ENCODE results near the gene SLC8B1.

SLC8B1 gene

GRCh38 chr12:113253532-113254285, 81.2 kb downstream of the SLC8B1 start:
- no peak for TF ChIP-seq EZH2phosphoT487 (IDR thresholded peaks at IDR 0.05; ENCODE audit: low read depth)
- TF ChIP-seq, protein P1, sequence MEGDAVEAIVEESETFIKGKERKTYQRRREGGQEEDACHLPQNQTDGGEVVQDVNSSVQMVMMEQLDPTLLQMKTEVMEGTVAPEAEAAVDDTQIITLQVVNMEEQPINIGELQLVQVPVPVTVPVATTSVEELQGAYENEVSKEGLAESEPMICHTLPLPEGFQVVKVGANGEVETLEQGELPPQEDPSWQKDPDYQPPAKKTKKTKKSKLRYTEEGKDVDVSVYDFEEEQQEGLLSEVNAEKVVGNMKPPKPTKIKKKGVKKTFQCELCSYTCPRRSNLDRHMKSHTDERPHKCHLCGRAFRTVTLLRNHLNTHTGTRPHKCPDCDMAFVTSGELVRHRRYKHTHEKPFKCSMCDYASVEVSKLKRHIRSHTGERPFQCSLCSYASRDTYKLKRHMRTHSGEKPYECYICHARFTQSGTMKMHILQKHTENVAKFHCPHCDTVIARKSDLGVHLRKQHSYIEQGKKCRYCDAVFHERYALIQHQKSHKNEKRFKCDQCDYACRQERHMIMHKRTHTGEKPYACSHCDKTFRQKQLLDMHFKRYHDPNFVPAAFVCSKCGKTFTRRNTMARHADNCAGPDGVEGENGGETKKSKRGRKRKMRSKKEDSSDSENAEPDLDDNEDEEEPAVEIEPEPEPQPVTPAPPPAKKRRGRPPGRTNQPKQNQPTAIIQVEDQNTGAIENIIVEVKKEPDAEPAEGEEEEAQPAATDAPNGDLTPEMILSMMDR (IDR thresholded peaks at IDR 0.05; ENCODE audit: low read depth, low read length): no peak
- no peaks in the 10 kb centered on the region for H3K9me3 ChIP-seq (ENCODE audit: insufficient read depth, low read length)
- H3K4me3 ChIP-seq (ENCODE audit: low read length): no peak overlapping the region
- no peaks in the 10 kb centered on the region for H3K27me3 ChIP-seq (ENCODE audit: low read depth, low read length)
- peaks cover 9% of the 10 kb centered on the region; the same call in 1 of the 2 replicates for H4K20me1 ChIP-seq (ENCODE audit: insufficient read depth, low read length)
- no peaks in the 10 kb centered on the region for H3K4me1 ChIP-seq (ENCODE audit: low read length)
- no peak overlapping the region for H3K27ac ChIP-seq (ENCODE audit: low read length)
- H2AFZ ChIP-seq (ENCODE audit: low read depth, low read length): no peak overlapping the region
- no peaks in the 10 kb centered on the region for H3K79me2 ChIP-seq (ENCODE audit: low read length)
- no peak overlapping the region for H3K9ac ChIP-seq (ENCODE audit: low read length)
- peaks cover 28% of the 10 kb centered on the region for H3K36me3 ChIP-seq (replicated peaks; ENCODE audit: low read depth, low read length)
- no peak overlapping the region for H3K4me2 ChIP-seq (ENCODE audit: low read length)

DNA sequence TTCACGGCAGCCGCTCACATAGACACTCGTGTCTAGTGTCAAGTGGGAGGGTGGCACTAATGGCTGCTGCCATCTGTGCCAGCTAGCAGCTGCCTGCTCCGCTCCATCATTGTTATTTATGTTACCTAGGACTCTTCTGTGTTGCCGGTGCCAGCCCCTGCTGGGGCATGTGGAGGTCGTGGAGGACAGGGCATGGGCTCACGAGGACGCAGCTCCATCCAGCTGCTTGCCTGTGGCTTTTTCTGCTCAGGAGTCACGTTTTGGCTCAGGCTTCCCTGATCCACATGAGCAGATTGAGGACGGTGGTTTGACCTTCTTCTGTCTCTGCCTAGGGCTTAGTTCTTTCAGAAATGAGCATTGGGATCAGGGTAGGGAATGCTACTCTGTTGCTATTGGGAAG, 82.4 kb downstream of the SLC8B1 start:
- Histone ChIP-seq H3K9me3 (ENCODE audit: insufficient read depth, low read length) (no peaks in the 10 kb centered on the region), H2AFZ (ENCODE audit: low read depth, low read length) (no peak overlapping the region), H3K36me3 (replicated peaks; ENCODE audit: low read depth, low read length) (peaks cover 28% of the 10 kb centered on the region), H3K4me2 (ENCODE audit: low read length) (no peak overlapping the region), H3K27me3 (ENCODE audit: low read depth, low read length) (no peaks in the 10 kb centered on the region), H3K27ac (ENCODE audit: low read length) (no peak overlapping the region), H4K20me1 (ENCODE audit: insufficient read depth, low read length) (peaks cover 9% of the 10 kb centered on the region; the same call in 1 of the 2 replicates), H3K4me1 (ENCODE audit: low read length) (no peaks in the 10 kb centered on the region), H3K4me3 (ENCODE audit: low read length) (no peak overlapping the region), H3K79me2 (ENCODE audit: low read length) (no peaks in the 10 kb centered on the region), H3K9ac (ENCODE audit: low read length) (no peak overlapping the region)
- TF ChIP-seq, protein P1 (IDR thresholded peaks at IDR 0.05; ENCODE audit: low read depth, low read length): no peak
- TF ChIP-seq EZH2phosphoT487 (IDR thresholded peaks at IDR 0.05; ENCODE audit: low read depth): no peak

- no peak overlapping the region for H3K4me3 ChIP-seq (ENCODE audit: low read length)
- peaks cover 9% of the 10 kb centered on the region; the same call in 1 of the 2 replicates for H4K20me1 ChIP-seq (ENCODE audit: insufficient read depth, low read length)
- no peak overlapping the region for H3K9ac ChIP-seq (ENCODE audit: low read length)
- no peaks in the 10 kb centered on the region for H3K27me3 ChIP-seq (ENCODE audit: low read depth, low read length)
- TF ChIP-seq EZH2phosphoT487 (IDR thresholded peaks at IDR 0.05; ENCODE audit: low read depth): no peak
- H3K27ac ChIP-seq (ENCODE audit: low read length): no peak overlapping the region
- peaks cover 28% of the 10 kb centered on the region for H3K36me3 ChIP-seq (replicated peaks; ENCODE audit: low read depth, low read length)
- no peaks in the 10 kb centered on the region for H3K9me3 ChIP-seq (ENCODE audit: insufficient read depth, low read length)
- H3K79me2 ChIP-seq (ENCODE audit: low read length): no peaks in the 10 kb centered on the region
- no peak overlapping the region for H2AFZ ChIP-seq (ENCODE audit: low read depth, low read length)
- H3K4me1 ChIP-seq (ENCODE audit: low read length): no peaks in the 10 kb centered on the region
- H3K4me2 ChIP-seq (ENCODE audit: low read length): no peak overlapping the region
Observed at GRCh38 chr12:113251404-113252070, 83.4 kb downstream of the SLC8B1 start.

- TF ChIP-seq, protein P1 (IDR thresholded peaks at IDR 0.05; ENCODE audit: low read depth, low read length): no peak
- TF ChIP-seq EZH2phosphoT487 (IDR thresholded peaks at IDR 0.05; ENCODE audit: low read depth): no peak
- Histone ChIP-seq H3K79me2 (ENCODE audit: low read length) (no peaks in the 10 kb centered on the region), H3K9me3 (ENCODE audit: insufficient read depth, low read length) (no peaks in the 10 kb centered on the region), H3K4me2 (ENCODE audit: low read length) (no peak overlapping the region), H2AFZ (ENCODE audit: low read depth, low read length) (no peak overlapping the region), H3K4me3 (ENCODE audit: low read length) (no peak overlapping the region), H3K4me1 (ENCODE audit: low read length) (no peaks in the 10 kb centered on the region), H4K20me1 (ENCODE audit: insufficient read depth, low read length) (peaks cover 9% of the 10 kb centered on the region; the same call in 1 of the 2 replicates), H3K27ac (ENCODE audit: low read length) (no peak overlapping the region), H3K27me3 (ENCODE audit: low read depth, low read length) (no peaks in the 10 kb centered on the region), H3K9ac (ENCODE audit: low read length) (no peak overlapping the region), H3K36me3 (replicated peaks; ENCODE audit: low read depth, low read length) (peaks cover 28% of the 10 kb centered on the region)
Observed at GRCh38 chr12:113250045-113250444, 84.9 kb downstream of the SLC8B1 start.
